ENCODE measurements around the gene RNF149.

The RNF149 gene

DNA sequence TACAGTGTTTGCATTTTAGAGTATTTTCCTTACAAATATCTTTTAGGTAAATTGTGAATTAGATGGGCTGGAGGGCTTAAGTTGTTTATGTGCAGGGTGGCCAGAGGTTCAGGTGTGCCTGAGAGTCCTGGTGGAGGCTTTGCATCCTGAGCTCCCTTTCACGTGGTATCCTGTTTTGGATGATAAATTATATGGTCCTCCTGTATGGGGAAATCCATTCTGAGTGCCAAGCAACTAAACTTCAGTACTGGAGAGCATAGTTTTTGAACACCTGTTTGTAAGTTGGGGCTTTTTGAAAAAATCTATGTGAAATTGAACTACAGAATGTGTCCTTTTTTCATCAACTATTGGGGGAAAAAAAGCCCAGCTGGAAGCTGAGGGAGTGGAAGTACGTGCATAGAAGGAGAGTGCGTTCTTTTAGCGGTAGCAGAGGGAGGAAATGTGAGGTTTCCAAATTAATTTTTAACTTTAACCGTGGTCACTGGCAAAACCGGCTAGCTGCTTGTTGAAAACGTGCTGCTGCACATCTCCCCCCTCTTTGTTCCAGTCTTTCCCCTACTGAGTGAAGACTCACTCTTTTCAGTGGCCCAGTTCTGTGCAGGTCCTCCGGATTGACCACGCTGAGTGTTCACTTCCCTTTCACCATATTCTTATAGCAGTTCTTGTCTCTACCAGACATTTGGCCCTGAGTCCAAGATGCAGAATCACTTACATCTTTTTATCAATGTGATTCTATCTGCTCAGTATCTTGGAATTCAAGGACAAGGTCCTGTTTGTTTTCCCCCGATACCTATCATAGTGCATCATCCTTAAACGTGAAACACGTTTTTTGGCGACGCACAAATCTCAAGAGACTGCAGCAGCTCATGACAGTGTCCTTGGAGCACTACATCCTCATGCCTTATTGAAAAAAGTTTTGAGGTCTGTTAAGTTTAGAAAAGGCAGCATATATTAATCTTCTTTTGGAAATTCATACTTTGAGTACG, 40.5 kb downstream of the RNF149 start:
- Histone ChIP-seq H3K27ac (ENCODE audit: low read length) (no peak overlapping the region), H3K9ac (ENCODE audit: low read depth, low read length) (no peak overlapping the region), H3K27me3 (ENCODE audit: insufficient read depth, low read length) (no peaks in the 10 kb centered on the region), H3K9me3 (ENCODE audit: insufficient read depth, low read depth, low read length) (no peaks in the 10 kb centered on the region), H3K36me3 (ENCODE audit: insufficient read depth, low read depth, low read length) (peaks cover 97% of the 10 kb centered on the region), H3K4me1 (ENCODE audit: insufficient read depth, low read length) (peaks cover 6% of the 10 kb centered on the region; the same call in 1 of the 2 replicates), H3K4me3 (ENCODE audit: low read length) (no peak overlapping the region)

GRCh38 chr2:101265893-101266499, 42.5 kb downstream of the RNF149 start:
- Histone ChIP-seq H3K27me3 (ENCODE audit: insufficient read depth, low read length) (no peaks in the 10 kb centered on the region), H3K4me3 (ENCODE audit: low read length) (no peak overlapping the region), H3K9ac (ENCODE audit: low read depth, low read length) (no peak overlapping the region), H3K27ac (ENCODE audit: low read length) (no peak overlapping the region), H3K4me1 (ENCODE audit: insufficient read depth, low read length) (peaks cover 6% of the 10 kb centered on the region; the same call in 1 of the 2 replicates), H3K36me3 (ENCODE audit: insufficient read depth, low read depth, low read length) (peaks cover 93% of the 10 kb centered on the region), H3K9me3 (ENCODE audit: insufficient read depth, low read depth, low read length) (no peaks in the 10 kb centered on the region)

DNA sequence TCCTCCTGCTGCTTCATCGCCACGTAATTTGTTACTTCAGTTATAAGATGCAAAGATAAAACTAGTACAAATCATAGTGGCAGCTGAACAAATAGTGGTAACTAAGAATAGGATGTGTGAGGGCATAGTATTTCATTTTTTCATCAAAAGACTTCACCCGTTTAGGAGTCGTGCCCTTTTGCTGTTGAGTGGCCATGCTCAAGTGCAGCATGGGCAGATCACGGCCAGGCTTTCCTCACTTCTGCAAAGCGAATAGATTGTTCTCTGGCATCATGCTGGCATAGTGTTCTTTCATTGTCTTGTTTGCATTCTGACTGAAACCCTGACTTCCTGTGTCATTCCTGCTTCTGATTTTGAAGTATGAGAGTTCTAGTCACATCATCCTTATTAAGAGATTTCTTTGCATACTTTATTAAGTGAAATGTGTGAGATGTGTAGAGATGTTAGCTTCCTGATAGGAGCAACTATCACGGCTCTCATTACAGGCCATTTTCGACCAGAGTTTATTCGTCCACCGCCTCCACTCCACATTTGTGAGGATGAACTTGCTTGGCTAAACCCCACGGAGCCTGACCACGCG, 44.1 kb downstream of the RNF149 start:
- Histone ChIP-seq H3K27ac (ENCODE audit: low read length) (no peak overlapping the region), H3K36me3 (ENCODE audit: insufficient read depth, low read depth, low read length) (peaks cover 90% of the 10 kb centered on the region), H3K4me1 (ENCODE audit: insufficient read depth, low read length) (peaks cover 6% of the 10 kb centered on the region; the same call in 1 of the 2 replicates)

DNA sequence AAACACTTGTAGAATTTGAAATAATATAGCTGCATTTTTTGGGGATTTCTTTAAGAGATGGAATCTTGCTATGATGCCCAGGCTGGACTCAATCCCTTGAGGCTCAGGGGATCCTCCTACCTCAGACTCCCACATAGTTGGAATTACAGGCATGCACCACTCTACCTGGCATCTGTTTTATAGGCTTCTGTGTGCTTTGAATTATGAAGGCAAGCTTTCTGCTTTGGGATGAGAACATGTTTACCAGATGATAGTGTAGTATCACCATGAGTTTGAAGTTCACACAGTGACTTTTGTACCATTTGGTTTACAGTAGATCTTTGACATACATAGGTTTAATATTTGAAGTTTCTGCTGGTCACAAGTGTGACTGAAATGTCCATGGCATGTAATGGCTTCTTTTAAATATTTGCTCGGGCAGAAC, 45.1 kb downstream of the RNF149 start:
- no peaks in the 10 kb centered on the region for H3K9me3 ChIP-seq (ENCODE audit: insufficient read depth, low read depth, low read length)
- no peak overlapping the region for H3K27ac ChIP-seq (ENCODE audit: low read length)
- H3K4me3 ChIP-seq (ENCODE audit: low read length), result no peak overlapping the region
- no peak overlapping the region for H3K9ac ChIP-seq (ENCODE audit: low read depth, low read length)
- peaks cover 6% of the 10 kb centered on the region; the same call in 1 of the 2 replicates for H3K4me1 ChIP-seq (ENCODE audit: insufficient read depth, low read length)
- peaks cover 90% of the 10 kb centered on the region for H3K36me3 ChIP-seq (ENCODE audit: insufficient read depth, low read depth, low read length)
- H3K27me3 ChIP-seq (ENCODE audit: insufficient read depth, low read length), result no peaks in the 10 kb centered on the region

More for the DNA sequence above, 44.1 kb downstream of the RNF149 start:
- no peak overlapping the region for H3K9ac ChIP-seq (ENCODE audit: low read depth, low read length)
- H3K9me3 ChIP-seq (ENCODE audit: insufficient read depth, low read depth, low read length), result no peaks in the 10 kb centered on the region
- H3K4me3 ChIP-seq (ENCODE audit: low read length), result no peak overlapping the region
- H3K27me3 ChIP-seq (ENCODE audit: insufficient read depth, low read length), result no peaks in the 10 kb centered on the region

- Histone ChIP-seq H3K9me3 (ENCODE audit: insufficient read depth, low read depth, low read length) (no peaks in the 10 kb centered on the region), H3K9ac (ENCODE audit: low read depth, low read length) (no peak overlapping the region), H3K27me3 (ENCODE audit: insufficient read depth, low read length) (no peaks in the 10 kb centered on the region), H3K4me1 (ENCODE audit: insufficient read depth, low read length) (peaks cover 6% of the 10 kb centered on the region; the same call in 1 of the 2 replicates), H3K27ac (ENCODE audit: low read length) (no peak overlapping the region), H3K4me3 (ENCODE audit: low read length) (no peak overlapping the region), H3K36me3 (ENCODE audit: insufficient read depth, low read depth, low read length) (peaks cover 87% of the 10 kb centered on the region)
Measured at GRCh38 chr2:101262142-101262541, 46.4 kb downstream of the RNF149 start.

DNA sequence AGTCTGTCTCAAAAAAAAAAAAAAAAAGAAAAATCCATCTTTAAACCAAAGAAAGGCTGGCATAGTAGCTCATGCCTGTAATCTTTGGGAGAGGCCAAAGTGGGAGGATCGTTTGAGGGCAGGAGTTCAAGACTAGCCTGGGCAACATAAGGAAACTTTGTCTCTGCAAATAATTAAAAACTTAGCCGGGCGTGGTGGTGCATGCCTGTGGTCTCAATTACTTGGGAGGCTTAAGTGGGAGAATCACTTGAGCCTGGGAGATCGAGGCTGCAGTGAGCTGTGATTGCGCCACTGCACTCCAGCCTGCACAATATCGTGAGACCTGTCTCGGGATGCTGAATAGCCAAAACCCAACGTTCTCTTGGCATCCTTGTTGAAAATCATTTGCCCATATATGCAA, 49.7 kb downstream of the RNF149 start:
- Histone ChIP-seq H3K4me3 (ENCODE audit: low read length) (no peak overlapping the region), H3K9ac (ENCODE audit: low read depth, low read length) (no peak overlapping the region), H3K36me3 (ENCODE audit: insufficient read depth, low read depth, low read length) (peaks cover 57% of the 10 kb centered on the region), H3K9me3 (ENCODE audit: insufficient read depth, low read depth, low read length) (no peaks in the 10 kb centered on the region), H3K27me3 (ENCODE audit: insufficient read depth, low read length) (no peaks in the 10 kb centered on the region), H3K4me1 (ENCODE audit: insufficient read depth, low read length) (peaks cover 6% of the 10 kb centered on the region; the same call in 1 of the 2 replicates), H3K27ac (ENCODE audit: low read length) (no peak overlapping the region)

- no peaks in the 10 kb centered on the region for H3K27me3 ChIP-seq (ENCODE audit: insufficient read depth, low read length)
- no peak overlapping the region for H3K27ac ChIP-seq (ENCODE audit: low read length)
- no peak overlapping the region for H3K9ac ChIP-seq (ENCODE audit: low read depth, low read length)
- H3K36me3 ChIP-seq (ENCODE audit: insufficient read depth, low read depth, low read length), result peaks cover 35% of the 10 kb centered on the region
- no peak overlapping the region for H3K4me3 ChIP-seq (ENCODE audit: low read length)
- peaks cover 7% of the 10 kb centered on the region; the same call in 1 of the 2 replicates for H3K4me1 ChIP-seq (ENCODE audit: insufficient read depth, low read length)
- H3K9me3 ChIP-seq (ENCODE audit: insufficient read depth, low read depth, low read length), result no peaks in the 10 kb centered on the region
Measured at GRCh38 chr2:101256316-101256715, 52.2 kb downstream of the RNF149 start.

DNA sequence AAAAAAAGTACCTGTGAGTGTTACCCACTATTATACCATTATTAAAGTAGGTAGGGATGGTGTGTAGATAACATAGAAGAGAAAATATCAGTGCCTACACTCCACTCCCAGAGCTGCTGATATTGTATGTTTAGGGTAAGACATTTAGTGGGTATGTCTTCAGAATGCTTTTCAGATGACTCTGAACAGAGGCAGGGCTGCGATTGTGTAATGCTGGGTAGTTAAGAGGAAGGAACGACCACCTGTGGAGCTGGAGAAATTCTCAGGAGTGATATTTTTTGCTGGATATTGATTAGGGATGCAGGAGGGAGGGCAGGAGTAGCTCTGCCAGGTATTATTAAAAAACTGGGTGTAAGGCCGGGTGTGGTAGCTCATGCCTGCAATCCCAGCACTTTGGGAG, 53.0 kb downstream of the RNF149 start:
- H3K36me3 ChIP-seq (ENCODE audit: insufficient read depth, low read depth, low read length), result peaks cover 27% of the 10 kb centered on the region; the same call in 1 of the 2 replicates
- no peaks in the 10 kb centered on the region for H3K27me3 ChIP-seq (ENCODE audit: insufficient read depth, low read length)
- H3K27ac ChIP-seq (ENCODE audit: low read length), result no peak overlapping the region
- no peak overlapping the region for H3K9ac ChIP-seq (ENCODE audit: low read depth, low read length)
- H3K4me1 ChIP-seq (ENCODE audit: insufficient read depth, low read length), result peaks cover 10% of the 10 kb centered on the region; the same call in 1 of the 2 replicates
- no peak overlapping the region for H3K4me3 ChIP-seq (ENCODE audit: low read length)
- H3K9me3 ChIP-seq (ENCODE audit: insufficient read depth, low read depth, low read length), result no peaks in the 10 kb centered on the region

- Histone ChIP-seq H3K9ac (ENCODE audit: low read depth, low read length) (peak overlapping the region; percentile 87; the same call in 1 of the 2 replicates), H3K4me1 (ENCODE audit: insufficient read depth, low read length) (peaks cover 16% of the 10 kb centered on the region), H3K27me3 (ENCODE audit: insufficient read depth, low read length) (no peaks in the 10 kb centered on the region), H3K4me3 (ENCODE audit: low read length) (peak overlapping the region; percentile 85), H3K27ac (ENCODE audit: low read length) (no peak overlapping the region), H3K36me3 (ENCODE audit: insufficient read depth, low read depth, low read length) (peaks cover 15% of the 10 kb centered on the region; the same call in 1 of the 2 replicates), H3K9me3 (ENCODE audit: insufficient read depth, low read depth, low read length) (no peaks in the 10 kb centered on the region)
Measured at GRCh38 chr2:101253703-101254450, 54.6 kb downstream of the RNF149 start.

DNA sequence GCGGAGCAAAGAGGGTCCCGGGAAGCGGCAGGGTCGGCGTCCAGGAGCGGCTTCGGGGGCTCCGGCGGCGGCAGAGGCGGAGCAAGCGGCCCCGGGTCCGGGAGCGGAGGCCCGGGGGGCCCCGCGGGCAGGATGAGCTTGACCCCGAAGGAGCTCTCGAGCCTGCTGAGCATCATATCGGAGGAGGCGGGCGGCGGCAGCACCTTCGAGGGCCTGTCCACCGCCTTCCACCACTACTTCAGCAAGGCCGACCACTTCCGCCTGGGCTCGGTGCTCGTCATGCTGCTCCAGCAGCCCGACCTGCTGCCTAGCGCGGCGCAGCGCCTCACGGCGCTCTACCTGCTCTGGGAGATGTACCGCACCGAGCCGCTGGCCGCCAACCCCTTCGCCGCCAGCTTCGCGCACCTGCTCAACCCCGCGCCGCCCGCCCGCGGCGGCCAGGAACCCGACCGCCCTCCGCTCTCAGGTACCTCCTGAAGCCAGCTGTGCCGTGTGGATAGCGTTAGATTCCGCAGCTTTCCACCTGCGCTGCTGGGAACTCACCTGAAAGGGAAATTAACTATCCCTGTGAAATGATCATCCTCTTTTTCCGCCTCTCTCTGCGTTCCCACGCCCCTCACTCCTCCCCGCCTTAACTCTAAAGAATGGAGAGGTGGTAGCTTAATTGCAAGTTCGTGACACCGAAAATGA, 55.3 kb downstream of the RNF149 start:
- peak overlapping the region; percentile 87; the same call in 1 of the 2 replicates for H3K9ac ChIP-seq (ENCODE audit: low read depth, low read length)
- no peak overlapping the region for H3K27ac ChIP-seq (ENCODE audit: low read length)
- peak overlapping the region; percentile 85 for H3K4me3 ChIP-seq (ENCODE audit: low read length)
- no peaks in the 10 kb centered on the region for H3K27me3 ChIP-seq (ENCODE audit: insufficient read depth, low read length)
- H3K36me3 ChIP-seq (ENCODE audit: insufficient read depth, low read depth, low read length), result peaks cover 8% of the 10 kb centered on the region; the same call in 1 of the 2 replicates
- H3K9me3 ChIP-seq (ENCODE audit: insufficient read depth, low read depth, low read length), result no peaks in the 10 kb centered on the region
- H3K4me1 ChIP-seq (ENCODE audit: insufficient read depth, low read length), result peaks cover 16% of the 10 kb centered on the region

Data from iPS-20b (cell line).